ENCODE measurements around the gene GRIN1.

GRIN1 gene

DNA sequence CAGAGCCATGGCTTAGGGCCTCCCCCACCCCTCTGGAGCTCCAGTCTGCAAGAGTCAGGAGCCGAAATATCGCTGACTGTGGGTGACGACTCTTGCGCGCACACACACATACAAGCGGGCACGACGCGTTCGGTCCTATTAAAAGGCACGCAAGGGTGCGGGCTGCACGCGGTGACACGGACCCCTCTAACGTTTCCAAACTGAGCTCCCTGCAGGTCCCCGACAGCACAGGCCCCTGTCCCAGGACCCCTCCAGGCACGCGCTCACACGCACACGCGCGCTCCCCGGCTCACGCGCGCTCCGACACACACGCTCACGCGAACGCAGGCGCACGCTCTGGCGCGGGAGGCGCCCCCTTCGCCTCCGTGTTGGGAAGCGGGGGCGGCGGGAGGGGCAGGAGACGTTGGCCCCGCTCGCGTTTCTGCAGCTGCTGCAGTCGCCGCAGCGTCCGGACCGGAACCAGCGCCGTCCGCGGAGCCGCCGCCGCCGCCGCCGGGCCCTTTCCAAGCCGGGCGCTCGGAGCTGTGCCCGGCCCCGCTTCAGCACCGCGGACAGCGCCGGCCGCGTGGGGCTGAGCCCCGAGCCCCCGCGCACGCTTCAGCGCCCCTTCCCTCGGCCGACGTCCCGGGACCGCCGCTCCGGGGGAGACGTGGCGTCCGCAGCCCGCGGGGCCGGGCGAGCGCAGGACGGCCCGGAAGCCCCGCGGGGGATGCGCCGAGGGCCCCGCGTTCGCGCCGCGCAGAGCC, at the start of gene GRIN1:
Gene GRIN1, plus strand, starts transcription at position 433 of the 746 bp plus-strand sequence. CDS start 333 bp downstream, outside the sequence.
- DNase-seq = no peak

DNA sequence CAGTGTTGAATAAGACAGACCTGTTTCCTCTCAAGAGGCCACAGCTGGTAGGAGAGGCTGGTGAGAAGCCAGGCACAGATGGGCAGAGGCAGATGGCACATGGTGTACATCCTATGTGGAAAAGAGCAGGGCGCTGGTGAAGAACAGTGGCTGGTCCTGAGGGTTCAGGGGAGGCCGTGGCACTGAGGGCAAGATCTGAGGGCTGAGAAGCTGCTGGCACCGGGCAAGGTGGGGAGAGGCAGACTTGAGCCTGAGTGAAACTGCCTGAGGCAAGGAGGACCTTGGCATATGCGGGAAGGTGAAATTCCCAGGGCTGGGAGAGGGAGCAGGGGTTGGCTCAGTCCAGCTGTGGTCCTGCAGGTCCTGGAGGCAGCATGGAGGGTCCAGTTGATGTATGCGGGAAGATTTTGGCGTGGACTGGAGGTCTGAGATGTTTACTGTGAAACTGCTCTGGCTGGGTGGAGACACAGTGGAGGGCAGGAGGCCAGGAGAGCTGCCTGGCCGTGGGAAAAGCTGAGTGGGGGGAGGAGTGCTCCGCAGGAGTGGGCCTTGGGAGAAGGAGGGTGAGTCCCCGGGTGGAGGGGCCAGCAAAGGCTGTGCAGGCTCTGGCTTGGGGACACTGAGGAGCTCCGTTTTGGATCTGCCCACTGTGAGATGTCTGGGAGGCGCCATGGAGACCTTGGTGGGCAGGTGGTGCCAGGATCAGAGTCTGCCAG, 49.6 kb upstream of the GRIN1 start:
- DNase-seq = no peak

DNA sequence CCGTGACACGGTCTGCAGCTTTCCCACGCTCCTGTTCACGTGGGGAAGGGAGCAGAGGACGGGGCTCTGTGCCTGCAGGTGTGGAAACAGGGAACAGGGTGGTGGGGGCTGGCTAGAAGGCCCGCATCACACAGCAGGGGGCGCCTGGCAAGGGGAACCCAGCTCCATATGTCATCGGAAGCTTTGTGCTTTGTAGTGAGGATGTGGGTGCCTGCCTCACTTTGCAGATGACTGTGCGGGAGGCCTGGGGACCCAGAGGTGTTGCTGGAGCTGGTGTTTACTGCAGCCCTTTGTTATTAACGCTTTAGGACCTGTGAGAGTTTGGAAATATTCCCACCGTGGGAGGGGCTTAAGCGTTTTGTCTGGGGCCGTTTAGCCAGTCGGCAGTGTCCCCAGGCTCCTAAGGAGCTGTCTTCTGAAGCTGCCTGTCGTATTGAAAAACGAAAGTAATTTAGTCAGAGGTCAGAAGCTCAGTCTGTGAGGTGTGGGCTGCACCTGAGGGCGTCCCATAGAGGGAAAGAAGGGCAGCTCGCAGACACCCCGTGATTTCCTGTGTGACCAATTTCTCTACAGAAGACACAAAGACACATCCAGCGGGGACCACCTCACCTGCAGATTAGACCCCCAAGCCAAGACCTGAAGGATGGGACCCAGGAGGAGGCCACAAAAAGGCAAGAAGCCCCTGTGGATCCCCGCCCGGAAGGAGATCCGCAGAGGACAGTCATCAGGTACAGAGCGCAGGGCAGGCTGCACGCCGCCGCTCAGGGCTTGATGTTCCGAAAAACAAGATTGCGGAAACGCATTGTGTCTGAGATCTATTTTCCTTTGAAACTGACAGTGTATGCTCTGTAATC, 43.1 kb upstream of the GRIN1 start:
- DNase-seq = no peak

DNA sequence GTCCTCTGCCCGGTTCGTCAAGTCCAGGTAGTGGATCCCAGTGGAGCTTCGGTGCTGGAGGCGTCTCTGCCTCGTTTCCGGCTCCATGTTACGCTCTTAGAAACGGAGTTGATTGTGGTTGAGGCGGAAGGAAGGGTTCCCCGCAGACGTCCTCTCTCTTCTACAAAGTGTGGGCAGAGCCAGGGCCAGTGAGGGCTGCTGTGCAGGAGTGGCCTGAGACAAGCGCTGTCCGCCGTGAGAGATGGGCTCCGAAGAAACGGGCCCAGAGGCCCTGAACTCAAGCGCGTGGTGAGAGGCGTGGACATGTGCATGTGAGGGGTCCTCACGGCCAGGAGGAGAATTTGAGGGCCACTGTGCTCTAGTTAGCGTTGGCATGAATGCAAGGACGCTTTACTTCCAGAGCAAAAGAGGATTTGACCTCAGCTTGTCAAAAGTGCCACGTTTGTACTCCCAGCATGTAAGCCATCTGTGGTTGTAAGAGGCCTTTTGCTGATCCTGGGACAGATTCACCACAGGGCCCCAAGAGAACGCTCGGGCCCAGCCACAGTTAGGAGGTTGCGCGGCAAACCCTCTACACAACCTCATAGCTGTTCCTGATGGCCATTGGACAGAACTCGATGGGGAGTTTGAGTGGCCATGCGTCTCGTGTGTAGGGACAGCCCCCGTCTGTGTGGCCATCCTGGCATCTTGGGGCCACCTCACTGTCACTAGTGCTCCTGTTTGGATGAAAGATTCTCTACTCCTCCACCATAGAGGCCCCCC, 42.0 kb upstream of the GRIN1 start:
- DNase-seq = no peak

DNA sequence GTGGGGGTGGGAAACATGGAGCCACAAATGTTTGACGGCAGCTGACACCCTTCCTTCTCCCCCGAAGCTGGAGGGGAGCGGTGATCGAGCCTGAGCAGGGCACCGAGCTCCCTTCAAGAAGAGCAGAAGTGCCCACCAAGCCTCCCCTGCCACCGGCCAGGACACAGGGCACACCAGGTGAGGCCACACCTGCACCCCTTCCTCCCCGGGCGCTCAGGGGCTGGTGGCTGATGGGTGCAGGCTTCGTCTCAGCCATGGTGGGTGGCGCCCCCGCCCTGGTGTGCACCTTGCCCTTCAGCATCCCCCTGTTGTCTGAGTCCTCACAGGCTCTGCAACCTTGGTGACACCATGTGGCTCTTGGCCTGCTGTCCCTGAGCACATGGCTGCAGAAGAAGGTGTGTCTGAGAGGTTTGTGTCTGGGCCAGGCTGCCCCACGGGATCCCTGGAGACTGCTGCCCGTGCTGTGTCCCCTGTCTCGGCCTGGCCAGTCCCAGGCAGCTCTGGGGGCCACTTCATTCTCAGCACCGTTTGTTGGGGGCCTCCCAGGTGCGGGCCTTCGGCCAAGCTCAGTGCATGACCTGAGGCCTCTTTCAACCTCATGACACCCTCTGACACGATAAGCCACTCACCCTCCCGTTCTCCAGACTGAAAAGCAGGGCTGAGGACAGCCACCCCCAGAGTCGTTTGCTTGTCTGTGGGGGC, 41.0 kb upstream of the GRIN1 start:
- DNase-seq = no peak

DNA sequence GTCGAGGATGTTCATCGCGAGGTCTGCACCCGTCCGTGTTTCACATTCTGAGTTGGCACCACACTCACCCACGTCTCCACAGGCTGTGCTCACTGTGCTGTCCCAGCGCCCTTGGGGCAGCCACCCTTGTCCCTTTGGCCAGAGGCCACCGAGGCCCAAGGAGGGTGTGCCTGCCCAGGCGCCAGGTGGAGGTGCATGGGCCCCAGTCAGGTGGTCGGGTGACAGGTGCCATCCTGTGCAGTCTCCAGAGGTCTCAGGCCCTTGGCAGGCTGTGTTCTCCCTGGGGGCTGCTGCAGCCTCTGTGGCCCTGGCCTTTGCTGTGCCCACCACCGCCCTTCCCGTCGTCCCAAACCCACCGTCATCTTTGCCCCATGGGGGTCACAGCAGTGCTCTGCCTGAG, 39.7 kb upstream of the GRIN1 start:
- no peak for DNase-seq

DNA sequence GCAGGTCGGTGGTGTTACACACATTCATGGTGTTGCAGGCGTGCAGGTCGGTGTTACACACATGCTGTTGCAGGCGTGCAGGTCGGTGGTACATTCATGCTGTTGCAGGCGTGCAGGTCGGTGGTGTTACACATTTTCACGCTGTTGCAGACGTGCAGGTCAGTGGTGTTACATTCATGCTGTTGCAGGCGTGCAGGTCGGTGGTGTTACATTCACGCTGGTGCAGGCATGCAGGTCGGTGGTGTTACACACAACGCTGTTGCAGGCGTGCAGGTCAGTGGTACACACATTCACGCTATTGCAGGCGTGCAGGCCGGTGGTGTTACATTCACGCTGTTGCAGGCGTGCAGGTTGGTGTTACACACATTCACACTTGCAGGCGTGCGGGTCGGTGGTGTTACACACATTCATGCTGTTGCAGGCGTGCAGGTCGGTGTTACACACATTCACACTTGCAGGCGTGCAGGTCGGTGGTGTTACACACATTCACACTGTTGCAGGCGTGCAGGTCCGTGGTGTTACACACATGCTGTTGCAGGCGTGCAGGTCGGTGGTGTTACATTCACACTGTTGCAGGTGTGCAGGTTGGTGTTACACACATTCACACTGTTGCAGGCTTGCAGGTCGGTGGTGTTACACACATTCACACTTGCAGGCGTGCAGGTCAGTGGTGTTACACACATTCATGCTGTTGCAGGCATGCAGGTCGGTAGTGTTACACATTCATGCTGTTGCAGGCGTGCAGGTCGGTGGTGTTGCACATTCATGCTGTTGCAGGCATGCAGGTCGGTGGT, 35.6 kb upstream of the GRIN1 start:
- DNase-seq = no peak

DNA sequence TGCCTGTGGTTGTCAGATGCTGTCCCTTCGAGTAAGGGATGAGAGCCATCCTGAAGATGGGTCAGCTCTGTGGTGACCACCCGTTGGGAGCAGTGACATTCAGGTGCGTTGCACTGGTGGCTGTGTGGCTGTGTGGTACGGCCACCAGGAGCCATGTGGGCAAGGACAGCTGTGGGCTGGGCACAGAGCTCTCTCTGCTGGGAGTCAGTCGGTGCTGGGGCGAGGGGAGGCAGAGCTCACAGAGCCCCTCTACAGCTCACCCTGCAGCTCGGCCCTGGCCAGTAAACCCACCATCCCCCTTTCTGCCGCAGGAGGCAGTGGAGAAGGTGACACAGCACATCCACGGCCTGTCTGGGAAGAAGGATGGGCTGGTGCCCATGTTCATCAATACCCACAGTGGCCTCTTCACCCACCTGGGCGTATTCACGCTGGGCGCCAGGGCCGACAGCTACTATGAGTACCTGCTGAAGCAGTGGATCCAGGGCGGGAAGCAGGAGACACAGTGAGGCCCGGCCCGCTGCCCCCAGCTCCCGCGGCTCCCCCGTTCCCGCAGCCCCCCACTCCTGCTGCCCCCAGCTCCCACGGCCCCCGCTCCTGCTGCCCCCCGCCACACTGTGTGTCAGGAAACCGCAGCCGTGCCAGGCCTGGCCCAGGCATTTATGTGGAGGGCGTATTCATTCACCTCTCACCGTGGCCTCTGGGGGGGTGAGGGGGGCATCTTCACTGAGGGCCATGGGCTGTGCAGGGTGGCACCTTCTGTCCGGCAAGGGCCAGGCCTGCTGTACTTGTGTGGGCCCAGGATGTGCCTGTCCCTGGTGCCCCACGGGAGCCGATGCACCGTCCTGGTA, 32.9 kb upstream of the GRIN1 start:
- no peak for DNase-seq

DNA sequence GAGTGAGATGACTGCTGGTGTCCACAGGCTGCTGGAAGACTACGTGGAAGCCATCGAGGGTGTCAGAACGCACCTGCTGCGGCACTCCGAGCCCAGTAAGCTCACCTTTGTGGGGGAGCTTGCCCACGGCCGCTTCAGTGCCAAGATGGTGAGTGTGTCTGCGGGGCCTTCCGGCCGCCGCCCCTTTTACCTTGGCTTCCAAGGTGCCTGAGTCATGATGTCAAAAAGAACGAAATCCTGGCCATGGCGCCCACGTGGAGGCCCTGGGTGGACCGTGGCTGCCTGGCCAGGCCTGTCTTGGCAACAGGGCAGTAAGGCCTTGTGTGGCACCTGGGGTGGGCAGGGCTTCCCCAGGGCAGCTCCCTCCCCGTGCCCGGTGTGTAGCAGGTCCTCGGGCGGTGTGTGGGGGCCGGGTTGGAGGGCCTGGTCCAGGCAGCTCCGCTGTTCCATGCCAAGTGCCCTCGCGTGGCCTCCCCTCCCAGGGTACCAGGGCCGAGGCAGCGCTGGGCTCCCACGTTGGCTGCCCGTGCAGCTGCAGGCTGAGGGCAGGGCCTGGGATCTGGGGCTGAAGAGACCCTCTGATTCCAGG, 32.2 kb upstream of the GRIN1 start:
- no peak for DNase-seq

DNA sequence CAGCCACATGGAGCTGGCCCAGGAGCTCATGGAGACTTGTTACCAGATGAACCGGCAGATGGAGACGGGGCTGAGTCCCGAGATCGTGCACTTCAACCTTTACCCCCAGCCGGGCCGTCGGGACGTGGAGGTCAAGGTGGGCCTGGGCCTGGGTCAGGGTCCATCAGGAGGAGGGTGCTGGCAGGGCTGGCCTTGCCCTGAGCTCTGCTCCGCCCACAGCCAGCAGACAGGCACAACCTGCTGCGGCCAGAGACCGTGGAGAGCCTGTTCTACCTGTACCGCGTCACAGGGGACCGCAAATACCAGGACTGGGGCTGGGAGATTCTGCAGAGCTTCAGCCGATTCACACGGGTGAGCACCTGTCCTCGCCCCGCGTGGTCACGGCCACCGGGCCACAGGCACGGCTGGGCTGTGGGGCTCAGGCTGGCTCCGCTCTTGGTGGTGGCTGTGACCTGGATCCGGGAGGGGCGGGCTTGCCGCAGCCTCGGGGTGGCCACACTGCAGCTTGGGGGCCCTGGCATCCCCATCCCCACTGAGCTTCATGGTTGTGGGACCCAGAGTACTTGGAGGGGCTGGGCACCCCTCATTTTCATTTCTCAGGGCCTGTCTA, 31.5 kb upstream of the GRIN1 start:
- no peak for DNase-seq

DNA sequence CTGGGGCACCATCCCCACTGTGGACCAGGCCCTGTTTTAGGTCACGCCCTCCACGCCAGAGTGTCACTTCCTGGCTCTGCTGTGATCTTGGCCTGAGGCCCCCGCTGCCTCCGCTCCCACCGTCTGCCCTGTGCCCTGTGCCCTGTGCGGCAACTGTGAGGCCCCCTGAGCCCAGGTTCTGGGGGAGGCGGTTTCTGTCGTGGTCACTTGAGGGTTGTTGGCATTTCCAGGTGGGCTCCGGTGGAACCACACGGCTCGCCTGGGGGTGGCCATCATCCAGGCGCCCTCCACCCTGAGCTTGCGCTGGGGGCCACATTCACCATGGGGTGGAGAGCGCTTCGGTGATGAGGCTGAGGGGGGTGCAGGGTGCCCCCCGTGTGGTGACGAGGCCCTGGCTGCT, 31.0 kb upstream of the GRIN1 start:
- DNase-seq = no peak

DNA sequence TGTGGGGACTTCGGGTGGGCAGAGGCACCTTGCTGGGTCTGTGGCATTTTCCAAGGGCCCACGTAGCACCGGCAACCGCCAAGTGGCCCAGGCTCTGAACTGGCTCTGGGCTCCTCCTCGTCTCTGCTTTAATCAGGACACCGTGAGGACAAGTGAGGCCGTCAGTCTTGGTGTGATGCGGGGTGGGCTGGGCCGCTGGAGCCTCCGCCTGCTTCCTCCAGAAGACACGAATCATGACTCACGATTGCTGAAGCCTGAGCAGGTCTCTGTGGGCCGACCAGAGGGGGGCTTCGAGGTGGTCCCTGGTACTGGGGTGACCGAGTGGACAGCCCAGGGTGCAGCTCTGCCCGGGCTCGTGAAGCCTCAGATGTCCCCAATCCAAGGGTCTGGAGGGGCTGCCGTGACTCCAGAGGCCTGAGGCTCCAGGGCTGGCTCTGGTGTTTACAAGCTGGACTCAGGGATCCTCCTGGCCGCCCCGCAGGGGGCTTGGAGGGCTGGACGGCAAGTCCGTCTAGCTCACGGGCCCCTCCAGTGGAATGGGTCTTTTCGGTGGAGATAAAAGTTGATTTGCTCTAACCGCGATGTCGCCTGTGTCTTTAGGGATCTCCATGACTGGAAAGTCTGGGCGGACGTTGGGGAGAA, 30.2 kb upstream of the GRIN1 start:
- DNase-seq = no peak

DNA sequence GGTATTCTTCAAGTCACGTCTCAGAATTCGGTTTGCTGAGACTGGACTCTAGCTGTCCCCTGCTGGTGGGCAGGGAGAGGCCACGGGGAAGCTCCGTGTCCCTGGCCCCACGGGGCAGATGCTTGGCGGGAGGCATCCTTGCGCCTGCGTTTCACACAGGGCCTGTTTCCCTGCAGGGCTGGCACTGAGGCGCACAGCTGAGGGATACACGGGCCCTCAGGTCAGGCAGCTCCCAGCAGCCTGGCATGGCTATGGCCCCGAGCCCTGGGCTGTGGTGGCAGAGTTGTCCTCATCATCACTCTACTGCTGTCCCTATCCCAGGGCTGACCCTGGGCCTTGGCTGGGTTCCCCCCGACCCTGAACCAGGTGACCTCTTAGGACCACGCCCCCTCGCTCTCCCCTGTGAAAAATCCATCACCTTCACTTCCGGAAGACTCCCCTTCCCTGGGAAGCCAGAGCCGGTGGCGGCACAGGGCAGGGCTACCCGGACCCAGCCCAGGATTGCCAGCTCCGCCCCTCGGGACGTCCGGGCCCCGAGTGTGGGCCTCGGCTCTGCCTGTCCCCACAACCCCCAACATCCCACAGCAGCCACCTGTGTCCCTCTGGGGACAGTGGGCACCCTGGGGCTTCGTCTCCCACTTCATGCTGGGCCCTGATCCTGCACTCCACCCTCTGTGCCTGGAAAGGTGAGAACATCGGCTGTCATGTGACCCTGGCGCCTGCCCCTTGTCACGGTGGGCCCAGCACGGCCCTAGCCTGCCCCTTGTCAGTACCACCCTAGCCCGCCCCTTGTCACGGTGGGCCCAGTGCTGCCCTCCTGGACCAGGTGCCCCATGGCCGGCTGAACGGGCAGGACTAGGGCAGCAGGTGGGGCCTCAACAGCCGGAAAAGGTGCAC, 29.5 kb upstream of the GRIN1 start:
- DNase-seq = no peak

DNA sequence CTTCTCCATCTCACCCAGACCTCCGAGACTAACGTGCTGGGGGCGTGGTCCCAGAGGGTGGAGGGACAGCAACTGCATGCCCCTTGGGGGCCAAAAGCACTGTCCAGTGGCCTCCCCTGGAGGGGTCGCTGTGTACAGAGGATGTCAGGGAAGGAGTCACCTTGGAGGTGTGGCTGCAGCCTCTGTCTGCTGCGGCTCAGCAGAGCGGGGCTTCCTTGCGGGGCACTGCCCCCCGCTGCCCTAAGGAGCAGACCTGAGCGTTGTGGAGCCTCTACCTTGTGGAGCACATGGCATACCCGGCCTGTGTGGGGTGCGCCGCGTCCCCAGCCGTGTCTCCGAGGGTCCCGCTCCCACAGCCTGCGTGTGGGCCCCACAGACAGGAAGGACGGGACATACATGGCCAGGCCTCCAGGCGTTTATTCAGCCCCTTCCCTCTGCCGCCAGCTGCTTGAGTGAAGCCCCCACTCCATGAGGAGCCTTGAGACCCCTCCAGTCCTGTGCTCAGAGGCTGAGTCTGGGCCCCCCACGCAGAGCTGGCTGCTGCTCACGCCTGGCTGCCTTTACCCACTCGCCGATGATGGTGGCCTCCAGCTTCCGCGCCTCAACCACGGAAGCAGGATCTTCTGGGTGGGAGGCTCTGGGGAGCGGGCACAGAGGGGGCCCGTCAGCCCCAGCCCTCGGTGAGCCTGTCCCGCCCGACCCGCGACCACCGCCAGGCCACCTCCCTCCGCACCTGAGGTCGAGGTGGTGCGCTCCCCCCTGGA, 28.6 kb upstream of the GRIN1 start:
- DNase-seq = no peak

DNA sequence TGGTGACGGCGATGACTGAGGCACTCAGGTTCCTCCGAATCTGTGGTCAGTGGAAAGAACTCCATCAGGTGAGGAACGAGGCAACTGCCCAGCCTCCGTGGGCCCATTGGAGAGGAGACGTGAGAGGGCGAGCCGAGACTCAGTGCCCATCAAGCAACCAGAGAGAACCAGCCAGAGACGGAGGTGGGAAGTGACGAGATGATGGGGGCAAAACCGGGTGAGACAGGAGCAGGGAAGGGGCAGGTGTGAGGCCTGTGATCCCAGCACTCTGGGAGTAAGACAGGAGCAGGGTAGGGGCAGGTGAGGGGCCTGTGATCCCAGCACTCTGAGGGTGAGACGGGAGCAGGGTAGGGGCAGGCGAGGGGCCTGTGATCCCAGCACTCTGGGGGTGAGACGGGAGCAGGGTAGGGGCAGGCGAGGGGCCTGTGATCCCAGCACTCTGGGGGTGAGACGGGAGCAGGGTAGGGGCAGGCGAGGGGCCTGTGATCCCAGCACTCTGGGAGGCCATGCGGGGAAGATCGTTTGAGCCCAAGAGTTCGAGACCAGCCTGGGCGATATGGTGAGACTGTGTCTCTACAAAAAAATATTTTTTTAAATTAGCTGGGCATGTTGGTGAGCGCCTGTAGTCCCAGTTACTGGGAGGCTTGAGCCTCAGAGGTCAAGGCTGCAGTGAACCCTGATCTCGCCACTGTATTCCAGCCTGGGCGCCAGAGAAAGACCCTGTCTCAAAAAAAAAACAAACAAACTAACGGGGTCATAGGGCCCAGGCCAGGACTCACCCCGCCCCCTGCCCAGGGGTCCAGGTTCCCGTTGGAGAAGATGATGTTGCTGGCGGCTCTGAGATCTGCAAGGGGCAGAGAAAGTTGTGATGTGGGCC, 27.8 kb upstream of the GRIN1 start:
- DNase-seq = no peak
